Panc1 (cell line): ENCODE data around the gene FEM1B. TPM values are rescaled to one million over a fixed set of nuclear protein-coding genes. Genes with fewer than 3 reads are reported as not detected.

Experiments
- ATAC-seq: fragments of 200-7000 bp; cut with Tn5 transposase; 2 replicates; pipeline ENCODE4 v1.9.1; 2020; ENCODE audit warnings: mild to moderate bottlenecking, moderate library complexity
- BruUV-seq: library from RNA; stranded (reverse); fragments of 400-500 nt; replicated peaks from 2 replicates; lab custom pipeline; 2021; lab: Mats Ljungman, UMichigan
- CTCF ChIA-PET: fragments of 300-600 bp; sonication (Branson Sonifier 250); formaldehyde crosslinking; loops from one replicate; lab custom pipeline; 2022; ENCODE audit warnings: antibody characterized with exemption; lab: Charles Lee
- POLR2A ChIA-PET: fragments of 300-600 bp; sonication (Branson Sonifier 250); formaldehyde crosslinking; loops from one replicate; lab custom pipeline; 2022; ENCODE audit warnings: antibody characterized with exemption; lab: Charles Lee
- DNase-seq: peaks from one replicate; pipeline ENCODE4 v3.0.0-alpha.2; 2010; ENCODE audit warnings: low read depth, low spot score
- H3K27ac ChIP-seq: 2 replicates; pipeline ENCODE4 v1.5.1; 2011; ENCODE audit warnings: mild to moderate bottlenecking, low read length, inconsistent platforms
- H3K27me3 ChIP-seq: fragments of 200-500 bp; sonication (Bioruptor generic); 2 replicates; pipeline ENCODE4 v1.6.0; 2014; ENCODE audit warnings: low read length, inconsistent platforms; ENCODE audit not compliant: control insufficient read depth, insufficient read depth
- H3K36me3 ChIP-seq: fragments of 200-500 bp; sonication (Bioruptor generic); 2 replicates; pipeline ENCODE4 v1.5.1; 2014; ENCODE audit warnings: inconsistent platforms, mild to moderate bottlenecking, low read length, moderate library complexity; ENCODE audit not compliant: control insufficient read depth, insufficient read depth
- H3K4me1 ChIP-seq: 2 replicates; pipeline ENCODE4 v1.5.1; 2011; ENCODE audit warnings: inconsistent platforms, mild to moderate bottlenecking, low read length, moderate library complexity; ENCODE audit not compliant: control insufficient read depth, insufficient read depth
- H3K4me3 ChIP-seq, 2 experiments: 2 replicates each; pipeline ENCODE4 v1.5.1; 2011 to 2012; ENCODE audit warnings: low read depth in 2 of 2, low read length in 2 of 2, mild to moderate bottlenecking in 2 of 2, inconsistent platforms in 1 of 2, moderate library complexity in 1 of 2
- H3K9me3 ChIP-seq: fragments of 200-500 bp; sonication (Bioruptor generic); 2 replicates; pipeline ENCODE4 v1.5.1; 2014; ENCODE audit warnings: low read depth, mild to moderate bottlenecking, inconsistent platforms, low read length, moderate library complexity; ENCODE audit not compliant: control insufficient read depth, insufficient read depth
- POLR2AphosphoS5 ChIP-seq: IDR thresholded peaks from 2 replicates; pipeline ENCODE4 v1.6.1; 2012; ENCODE audit warnings: mild to moderate bottlenecking, low read depth, low read length, moderate library complexity
- SIN3A ChIP-seq: IDR thresholded peaks from 2 replicates; pipeline ENCODE4 v1.6.1; 2012; ENCODE audit warnings: low read depth, mild to moderate bottlenecking, low read length, moderate library complexity, borderline replicate concordance; ENCODE audit not compliant: insufficient read depth
- TCF7L2 ChIP-seq: IDR thresholded peaks from 2 replicates; pipeline ENCODE4 v1.6.1; 2011; ENCODE audit warnings: mild to moderate bottlenecking, low read depth, low read length, inconsistent platforms
- in situ Hi-C: cut with HindIII; loops from 2 replicates; pipeline ENCODE4 v1.10.0; 2016; ENCODE audit warnings: low sequenced_read_pairs, low pct_unique_long_range_greater_than_20kb
- intact Hi-C: fragments of 100-400 bp; cut with micrococcal nuclease; formaldehyde crosslinking; loops from one replicate; pipeline ENCODE4 v1.10.0; 2022; ENCODE audit not compliant: unreplicated experiment
- total RNA-seq: library from RNA; stranded (reverse); gene quantifications from one replicate; pipeline ENCODE4 v1.2.1, GENCODE V29; 2021; ENCODE audit not compliant: unreplicated experiment
- TF ChIP-seq, protein P1 (sequence below): fragments of 450-650 bp; IDR thresholded peaks from 2 replicates; pipeline ENCODE4 v1.5.1; 2017; ENCODE audit warnings: mild to moderate bottlenecking
- TF ChIP-seq, protein P2 (sequence below), 2 experiments: IDR thresholded peaks; 2 replicates each; pipeline ENCODE4 v1.6.1; 2011 to 2012; ENCODE audit warnings: low read depth in 2 of 2, control low read depth in 1 of 2, low read length in 1 of 2, mild to moderate bottlenecking in 1 of 2, moderate library complexity in 1 of 2; ENCODE audit not compliant: insufficient read depth in 1 of 2

FEM1B gene
- total RNA-seq, 1 experiment from 2014 or later: 34.8 TPM

DNA sequence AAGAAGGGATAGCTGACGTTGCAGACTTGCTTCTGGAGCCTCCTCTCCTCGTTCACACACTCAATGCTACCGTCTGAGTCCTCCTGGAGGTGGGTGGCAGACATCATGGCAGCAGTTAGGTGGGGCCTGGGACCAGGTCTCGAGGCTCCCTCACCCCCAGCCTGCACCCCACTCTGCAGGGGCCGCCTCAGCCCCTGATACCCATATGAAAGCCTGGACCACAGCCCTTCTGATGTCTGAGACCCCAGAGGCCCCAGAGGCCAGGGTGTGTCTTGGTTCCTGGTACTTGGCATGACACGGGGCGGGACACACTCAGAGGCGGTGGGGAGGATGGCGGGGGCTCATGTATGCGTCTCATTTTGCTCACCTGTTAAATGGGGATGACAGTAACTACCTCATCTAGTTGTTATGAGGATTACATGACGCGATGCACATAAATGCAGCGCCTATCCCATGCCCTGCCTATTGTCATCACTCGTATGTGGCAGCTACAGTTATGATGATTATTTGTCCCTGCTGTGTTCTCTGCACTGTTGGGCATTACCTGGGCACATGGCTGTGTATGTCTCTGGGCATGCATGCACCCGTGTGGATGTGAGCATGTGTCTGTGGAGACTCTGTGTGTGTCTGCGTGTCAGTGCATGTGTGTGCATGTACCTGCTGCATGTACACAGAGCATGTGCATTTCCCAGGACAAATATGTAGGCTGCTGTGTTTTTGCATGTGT lies 39.9 kb downstream of the FEM1B start:
- in situ Hi-C loops (no loop called here), intact Hi-C loops (no loop called here)
- ChIA-PET POLR2A (no interaction called here), CTCF (interaction anchor here (0.6 kb wide), 1 partner anchor 20 kb away, joined by 9 read pairs; no protein-coding TSS in a partner anchor)
- no peaks in the 10 kb centered on the region for H3K27me3 ChIP-seq
- H3K9me3 ChIP-seq: no peaks in the 10 kb centered on the region
- H3K4me3 ChIP-seq: no peak overlapping the region
- H3K4me1 ChIP-seq: no peaks in the 10 kb centered on the region
- no TSS peak for BruUV-seq
- H3K27ac ChIP-seq: no peak overlapping the region
- TF ChIP-seq, protein P1, sequence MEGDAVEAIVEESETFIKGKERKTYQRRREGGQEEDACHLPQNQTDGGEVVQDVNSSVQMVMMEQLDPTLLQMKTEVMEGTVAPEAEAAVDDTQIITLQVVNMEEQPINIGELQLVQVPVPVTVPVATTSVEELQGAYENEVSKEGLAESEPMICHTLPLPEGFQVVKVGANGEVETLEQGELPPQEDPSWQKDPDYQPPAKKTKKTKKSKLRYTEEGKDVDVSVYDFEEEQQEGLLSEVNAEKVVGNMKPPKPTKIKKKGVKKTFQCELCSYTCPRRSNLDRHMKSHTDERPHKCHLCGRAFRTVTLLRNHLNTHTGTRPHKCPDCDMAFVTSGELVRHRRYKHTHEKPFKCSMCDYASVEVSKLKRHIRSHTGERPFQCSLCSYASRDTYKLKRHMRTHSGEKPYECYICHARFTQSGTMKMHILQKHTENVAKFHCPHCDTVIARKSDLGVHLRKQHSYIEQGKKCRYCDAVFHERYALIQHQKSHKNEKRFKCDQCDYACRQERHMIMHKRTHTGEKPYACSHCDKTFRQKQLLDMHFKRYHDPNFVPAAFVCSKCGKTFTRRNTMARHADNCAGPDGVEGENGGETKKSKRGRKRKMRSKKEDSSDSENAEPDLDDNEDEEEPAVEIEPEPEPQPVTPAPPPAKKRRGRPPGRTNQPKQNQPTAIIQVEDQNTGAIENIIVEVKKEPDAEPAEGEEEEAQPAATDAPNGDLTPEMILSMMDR: no peak
- TF ChIP-seq POLR2AphosphoS5: no peak
- TF ChIP-seq SIN3A: no peak
- no peak for TF ChIP-seq TCF7L2
- TF ChIP-seq, protein P2, sequence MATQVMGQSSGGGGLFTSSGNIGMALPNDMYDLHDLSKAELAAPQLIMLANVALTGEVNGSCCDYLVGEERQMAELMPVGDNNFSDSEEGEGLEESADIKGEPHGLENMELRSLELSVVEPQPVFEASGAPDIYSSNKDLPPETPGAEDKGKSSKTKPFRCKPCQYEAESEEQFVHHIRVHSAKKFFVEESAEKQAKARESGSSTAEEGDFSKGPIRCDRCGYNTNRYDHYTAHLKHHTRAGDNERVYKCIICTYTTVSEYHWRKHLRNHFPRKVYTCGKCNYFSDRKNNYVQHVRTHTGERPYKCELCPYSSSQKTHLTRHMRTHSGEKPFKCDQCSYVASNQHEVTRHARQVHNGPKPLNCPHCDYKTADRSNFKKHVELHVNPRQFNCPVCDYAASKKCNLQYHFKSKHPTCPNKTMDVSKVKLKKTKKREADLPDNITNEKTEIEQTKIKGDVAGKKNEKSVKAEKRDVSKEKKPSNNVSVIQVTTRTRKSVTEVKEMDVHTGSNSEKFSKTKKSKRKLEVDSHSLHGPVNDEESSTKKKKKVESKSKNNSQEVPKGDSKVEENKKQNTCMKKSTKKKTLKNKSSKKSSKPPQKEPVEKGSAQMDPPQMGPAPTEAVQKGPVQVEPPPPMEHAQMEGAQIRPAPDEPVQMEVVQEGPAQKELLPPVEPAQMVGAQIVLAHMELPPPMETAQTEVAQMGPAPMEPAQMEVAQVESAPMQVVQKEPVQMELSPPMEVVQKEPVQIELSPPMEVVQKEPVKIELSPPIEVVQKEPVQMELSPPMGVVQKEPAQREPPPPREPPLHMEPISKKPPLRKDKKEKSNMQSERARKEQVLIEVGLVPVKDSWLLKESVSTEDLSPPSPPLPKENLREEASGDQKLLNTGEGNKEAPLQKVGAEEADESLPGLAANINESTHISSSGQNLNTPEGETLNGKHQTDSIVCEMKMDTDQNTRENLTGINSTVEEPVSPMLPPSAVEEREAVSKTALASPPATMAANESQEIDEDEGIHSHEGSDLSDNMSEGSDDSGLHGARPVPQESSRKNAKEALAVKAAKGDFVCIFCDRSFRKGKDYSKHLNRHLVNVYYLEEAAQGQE (IDR thresholded peaks at IDR 0.05; ENCODE audit: insufficient read depth in 1 of 2, low read depth in 2 of 2, low read length in 1 of 2): no peak
- ATAC-seq: no peak
- no peak for DNase-seq
- no peaks in the 10 kb centered on the region for H3K36me3 ChIP-seq

DNA sequence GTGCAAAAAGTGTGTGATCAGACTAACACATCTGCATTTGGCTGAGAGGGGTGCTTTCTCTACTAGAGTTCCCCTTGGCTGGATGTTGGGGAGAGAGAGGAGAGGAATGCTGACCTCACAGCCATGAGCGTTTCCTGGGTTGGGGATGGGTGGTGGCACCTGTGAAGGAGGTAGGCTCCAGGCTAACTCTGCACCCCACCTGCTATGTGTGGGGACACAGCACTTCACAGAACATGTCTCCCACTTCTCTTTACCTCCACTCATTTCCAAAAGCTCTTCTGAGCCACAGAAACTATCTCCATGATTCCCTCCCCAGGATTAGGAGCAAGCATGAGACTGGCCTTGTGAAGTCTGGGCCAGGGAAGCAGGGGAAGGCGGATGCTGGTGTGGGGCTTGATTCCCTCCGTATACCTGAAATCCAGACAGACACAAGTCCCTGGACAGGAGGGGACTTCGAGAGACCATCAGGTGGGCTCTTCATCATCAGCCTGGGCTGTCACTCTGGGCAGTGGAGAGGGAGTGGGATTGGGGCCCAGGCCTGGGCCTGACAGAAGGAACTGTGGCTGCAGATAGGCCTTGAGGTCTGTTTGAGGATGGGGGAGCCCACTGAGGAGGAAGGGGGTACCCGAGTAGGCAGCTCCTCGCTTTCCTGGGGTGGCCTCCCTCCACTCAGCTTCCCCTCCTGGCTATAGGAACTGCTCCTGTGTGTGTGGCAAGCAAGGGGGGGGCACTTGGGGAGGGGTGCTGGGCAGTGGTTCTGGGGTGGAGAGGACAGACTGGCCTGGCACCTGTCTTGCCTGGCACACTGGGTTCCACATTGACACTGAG lies 40.7 kb downstream of the FEM1B start:
- TF ChIP-seq, protein P2 (IDR thresholded peaks at IDR 0.05; ENCODE audit: insufficient read depth in 1 of 2, low read depth in 2 of 2, low read length in 1 of 2): no peak
- TF ChIP-seq, protein P1: no peak
- no peak for TF ChIP-seq POLR2AphosphoS5
- no peak for TF ChIP-seq SIN3A
- TF ChIP-seq TCF7L2: no peak
- POLR2A ChIA-PET: no interaction called here
- no TSS peak for BruUV-seq
- in situ Hi-C loops: no loop called here
- Histone ChIP-seq H3K9me3 (no peaks in the 10 kb centered on the region), H3K27me3 (no peaks in the 10 kb centered on the region), H3K27ac (no peak overlapping the region), H3K36me3 (no peaks in the 10 kb centered on the region), H3K4me3 (no peak overlapping the region), H3K4me1 (no peaks in the 10 kb centered on the region)
- DNase-seq (no peak), ATAC-seq (no peak)
- intact Hi-C loops: no loop called here
- CTCF ChIA-PET: no interaction called here
